Left lung (tissue), 10 donors: Measurements from ENCODE around the gene NOX1. TPM values are rescaled to one million over a fixed set of nuclear protein-coding genes. Genes with fewer than 3 reads are reported as not detected.

ENCODE experiments used
- ATAC-seq: fragments of 200-7000 bp; cut with Tn5 transposase; one replicate; pipeline ENCODE4 v1.9.1; 2020; ENCODE audit warnings: moderate library complexity
- DNase-seq, 4 donors: peaks; one replicate each; pipeline ENCODE4 v3.0.0-alpha.2; 2013 to 2020
- H3K27ac ChIP-seq, 2 donors: fragments of 200-600 bp; sonication (generic) in 1 of 2; one replicate each; pipeline versions ENCODE4 v1.5.0 to v1.8.0; 2020 to 2021
- H3K27me3 ChIP-seq, 2 donors: fragments of 200-600 bp; sonication (generic) in 1 of 2; one replicate each; pipeline versions ENCODE4 v1.5.0 to v1.8.0; 2020 to 2021
- H3K36me3 ChIP-seq, 2 donors: fragments of 200-600 bp; sonication (generic) in 1 of 2; one replicate each; pipeline versions ENCODE4 v1.5.0 to v1.8.0; 2020 to 2021
- H3K4me1 ChIP-seq, 2 donors: fragments of 200-600 bp; one replicate each; pipeline ENCODE4 v1.8.0; 2021
- H3K4me3 ChIP-seq, 2 donors: fragments of 200-600 bp; sonication (generic) in 1 of 2; one replicate each; pipeline versions ENCODE4 v1.5.0 to v1.8.0; 2020 to 2021; ENCODE audit warnings: mild to moderate bottlenecking in 1 of 2
- H3K9me3 ChIP-seq, 2 donors: fragments of 200-600 bp; sonication (generic) in 1 of 2; one replicate each; pipeline versions ENCODE4 v1.5.0 to v1.8.0; 2020 to 2021
- intact Hi-C, 2 donors: fragments of 100-400 bp; cut with DNase I; formaldehyde crosslinking; loops; one replicate each; pipeline versions ENCODE4 v1.11.2 to v1.14.2; 2022
- polyA plus RNA-seq, 6 donors: library from polyadenylated mRNA; unstranded; fragments of 120-200 nt; gene quantifications; one replicate each; pipeline ENCODE4 v1.2.1, GENCODE V29; 2013; ENCODE audit not compliant: insufficient read length in 6 of 6
- total RNA-seq, 2 donors: library from RNA; stranded (reverse); fragmentation: NEBNext Ultra II Directional; extraction: Animal tissue kit (Norgen Biotek cat#: 25700); gene quantifications; one replicate each; pipeline ENCODE4 v1.2.1, GENCODE V29; 2021
- TF ChIP-seq, protein P1 (sequence below), 2 donors: fragments of 200-600 bp; sonication (generic) in 1 of 2; IDR thresholded peaks; one replicate each; pipeline versions ENCODE4 v1.5.0 to v1.8.0; 2021; ENCODE audit warnings: antibody characterized with exemption in 2 of 2
- donor health status: DM: no; HTN: yes; CAD: no.
- donor health status: DM: no; HTN: no; CAD: no.

NOX1 gene
- total and polyA plus RNA-seq, 8 donors, result 0.37 to 1.1 (median 0.73) TPM; not detected in 2

DNA sequence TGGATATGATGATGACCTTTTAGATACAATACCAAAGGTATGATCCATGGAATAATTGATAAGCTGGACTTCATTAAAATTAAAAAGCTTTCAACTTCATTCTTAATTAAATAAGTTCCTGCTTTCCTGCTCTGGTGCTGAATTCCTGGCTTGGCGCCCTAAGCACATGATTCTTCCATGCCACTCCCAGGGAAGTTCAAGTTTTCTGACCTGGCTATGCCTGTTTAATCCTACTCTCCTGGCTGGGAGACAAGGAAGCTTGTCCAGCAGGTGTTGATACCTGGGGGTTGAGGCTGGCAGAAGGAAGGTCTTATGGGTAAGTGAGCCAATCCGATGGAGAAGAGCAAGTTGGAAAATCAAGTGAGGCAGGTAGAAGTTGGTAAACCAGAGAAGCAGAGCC lies 30.3 kb upstream of the NOX1 start:
- intact Hi-C loops, result no loop called here
- ATAC-seq (no peak), DNase-seq (no peak)
- Histone ChIP-seq H3K4me3 (no peak overlapping the region), H3K9me3 (no peaks in the 10 kb centered on the region), H3K27ac (no peak overlapping the region), H3K36me3 (no peaks in the 10 kb centered on the region), H3K4me1 (no peaks in the 10 kb centered on the region), H3K27me3 (no peaks in the 10 kb centered on the region)
- TF ChIP-seq, protein P1, sequence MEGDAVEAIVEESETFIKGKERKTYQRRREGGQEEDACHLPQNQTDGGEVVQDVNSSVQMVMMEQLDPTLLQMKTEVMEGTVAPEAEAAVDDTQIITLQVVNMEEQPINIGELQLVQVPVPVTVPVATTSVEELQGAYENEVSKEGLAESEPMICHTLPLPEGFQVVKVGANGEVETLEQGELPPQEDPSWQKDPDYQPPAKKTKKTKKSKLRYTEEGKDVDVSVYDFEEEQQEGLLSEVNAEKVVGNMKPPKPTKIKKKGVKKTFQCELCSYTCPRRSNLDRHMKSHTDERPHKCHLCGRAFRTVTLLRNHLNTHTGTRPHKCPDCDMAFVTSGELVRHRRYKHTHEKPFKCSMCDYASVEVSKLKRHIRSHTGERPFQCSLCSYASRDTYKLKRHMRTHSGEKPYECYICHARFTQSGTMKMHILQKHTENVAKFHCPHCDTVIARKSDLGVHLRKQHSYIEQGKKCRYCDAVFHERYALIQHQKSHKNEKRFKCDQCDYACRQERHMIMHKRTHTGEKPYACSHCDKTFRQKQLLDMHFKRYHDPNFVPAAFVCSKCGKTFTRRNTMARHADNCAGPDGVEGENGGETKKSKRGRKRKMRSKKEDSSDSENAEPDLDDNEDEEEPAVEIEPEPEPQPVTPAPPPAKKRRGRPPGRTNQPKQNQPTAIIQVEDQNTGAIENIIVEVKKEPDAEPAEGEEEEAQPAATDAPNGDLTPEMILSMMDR (IDR thresholded peaks at IDR 0.05), result no peak

DNA sequence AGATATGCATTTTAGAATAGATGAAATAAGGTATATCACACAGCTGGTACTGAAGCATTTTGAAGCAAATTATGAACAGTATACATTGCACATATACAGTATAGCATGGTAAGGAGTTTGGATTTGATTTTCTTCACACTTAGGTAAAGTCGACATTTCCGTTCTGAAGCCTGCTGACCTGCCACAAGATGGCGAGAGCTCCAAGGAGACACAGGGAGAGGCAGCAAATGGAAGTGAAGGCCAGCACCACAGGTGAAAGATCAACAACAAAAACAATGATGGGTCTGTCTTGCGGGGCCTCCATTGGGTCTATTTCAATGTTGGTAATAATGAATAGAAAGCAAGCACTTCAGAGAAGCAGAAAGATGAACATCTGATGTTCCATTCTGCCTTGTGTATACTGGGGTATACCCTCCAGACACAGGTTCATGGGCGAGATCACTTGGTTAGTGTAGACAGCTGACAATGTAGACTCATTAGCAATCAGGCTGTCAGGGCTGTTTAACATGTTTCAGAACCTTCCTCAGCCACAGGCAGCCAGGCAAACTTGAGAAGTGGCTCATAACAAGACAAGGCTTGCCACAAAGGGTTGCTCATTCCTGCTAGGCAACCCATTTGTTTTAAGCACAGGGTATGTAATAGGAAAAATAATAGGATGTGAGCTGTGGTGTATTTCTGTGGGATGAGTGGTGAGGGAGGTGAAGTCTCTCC lies 21.4 kb upstream of the NOX1 start:
- Histone ChIP-seq H3K9me3 (no peaks in the 10 kb centered on the region), H3K27ac (no peak overlapping the region), H3K4me1 (no peaks in the 10 kb centered on the region), H3K4me3 (no peak overlapping the region), H3K27me3 (no peaks in the 10 kb centered on the region), H3K36me3 (no peaks in the 10 kb centered on the region)
- ATAC-seq (peak; percentile 60), DNase-seq (no peak)
- intact Hi-C loops, result no loop called here
- TF ChIP-seq, protein P1 (IDR thresholded peaks at IDR 0.05), result peak in 1 of 2 donors; percentile 15

DNA sequence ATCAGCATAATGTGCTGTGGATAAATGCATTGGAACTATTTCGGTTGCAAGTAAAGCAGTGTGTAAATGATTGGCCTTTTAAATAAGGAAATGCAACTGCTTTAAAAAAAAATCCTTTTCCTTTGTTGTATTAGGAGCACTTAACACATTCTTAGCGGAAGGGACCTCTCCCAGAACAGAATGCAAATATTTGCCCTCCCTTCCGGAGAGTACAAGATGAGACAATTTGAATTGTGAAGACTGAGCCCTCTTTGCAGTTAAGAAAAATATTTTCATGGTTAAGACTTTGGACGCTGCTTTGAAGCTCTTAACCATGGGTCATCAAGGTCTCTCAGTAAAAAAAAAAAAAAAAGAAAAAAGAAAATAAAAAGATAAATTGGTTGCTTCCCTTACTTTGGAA lies 9.5 kb upstream of the NOX1 start:
- Histone ChIP-seq H3K36me3 (no peaks in the 10 kb centered on the region), H3K27ac (no peak overlapping the region), H3K9me3 (no peaks in the 10 kb centered on the region), H3K27me3 (no peaks in the 10 kb centered on the region), H3K4me3 (no peak overlapping the region), H3K4me1 (no peaks in the 10 kb centered on the region)
- DNase-seq (no peak), ATAC-seq (peak; percentile 74)
- intact Hi-C loops, result no loop called here
- TF ChIP-seq, protein P1 (IDR thresholded peaks at IDR 0.05), result no peak

DNA sequence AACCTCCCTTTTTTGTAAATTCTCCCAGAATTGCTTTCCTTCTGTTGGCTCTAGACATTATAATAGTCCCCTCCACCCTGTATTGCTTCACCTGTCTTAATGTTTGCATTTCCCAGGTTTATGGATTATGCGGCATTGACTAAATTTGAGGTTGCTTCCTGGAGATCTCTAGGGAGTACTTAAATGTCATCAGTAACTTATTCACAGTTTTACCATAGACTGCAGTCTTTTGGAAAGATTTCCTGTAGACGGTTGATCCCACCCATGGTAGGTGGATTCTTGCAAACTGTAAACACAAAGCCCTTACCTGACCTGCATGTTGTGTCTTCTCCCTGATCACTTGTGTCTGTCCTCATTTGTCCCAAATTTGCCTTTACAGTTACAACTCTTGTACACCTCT lies 6.2 kb upstream of the NOX1 start:
- no peak overlapping the region for H3K4me3 ChIP-seq
- no peaks in the 10 kb centered on the region for H3K9me3 ChIP-seq
- intact Hi-C loops, result no loop called here
- H3K27ac ChIP-seq, result no peak overlapping the region
- DNase-seq, result no peak
- H3K4me1 ChIP-seq, result no peaks in the 10 kb centered on the region
- no peak for ATAC-seq
- no peaks in the 10 kb centered on the region for H3K27me3 ChIP-seq
- TF ChIP-seq, protein P1 (IDR thresholded peaks at IDR 0.05), result no peak
- H3K36me3 ChIP-seq, result no peaks in the 10 kb centered on the region

DNA sequence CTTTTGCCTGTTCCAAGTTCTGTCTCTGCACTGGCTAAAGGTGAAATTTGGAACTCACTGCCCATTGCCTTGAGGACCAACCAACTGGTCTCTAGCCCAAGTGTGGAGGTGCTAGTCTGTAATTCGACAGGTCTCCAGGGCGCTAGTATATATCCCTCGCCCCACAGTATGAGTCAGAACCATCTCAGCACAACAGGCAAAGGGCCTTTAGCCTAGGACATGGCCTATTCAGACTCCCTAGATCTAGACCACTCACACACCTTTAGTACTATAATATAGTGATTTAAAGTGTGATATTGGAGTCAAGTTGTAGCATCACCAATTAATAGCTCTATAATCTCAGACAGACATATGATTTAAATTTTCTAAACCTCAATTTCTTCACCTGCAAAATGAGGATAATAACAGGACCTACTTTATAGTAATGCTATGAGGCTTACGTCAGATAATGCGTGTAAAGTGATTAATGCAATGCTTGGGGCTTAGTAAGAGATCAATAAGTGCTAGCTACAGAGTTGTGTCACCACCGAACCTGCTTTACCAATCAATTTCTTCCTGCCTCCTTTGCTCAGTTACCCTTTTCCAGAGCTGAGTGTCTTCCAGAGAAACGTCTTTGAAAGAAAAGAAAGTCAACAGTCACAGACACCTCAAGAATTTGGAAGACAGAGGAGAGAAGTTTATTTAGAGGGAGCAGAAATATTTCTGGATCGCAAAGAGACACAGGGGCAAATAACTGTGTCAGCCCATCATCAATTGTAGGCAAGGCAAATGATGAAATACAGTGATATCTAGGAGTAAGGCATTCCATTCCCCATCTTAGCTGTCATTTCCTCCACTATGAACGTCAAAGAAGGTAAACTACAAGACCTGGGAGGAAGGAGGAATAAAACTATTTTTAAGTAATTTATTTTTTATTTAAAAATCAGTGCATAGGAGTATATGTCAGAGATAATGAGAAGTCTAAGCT lies 2.3 kb downstream of the NOX1 start:
- DNase-seq (no peak), ATAC-seq (no peak)
- intact Hi-C loops, result no loop called here
- H3K9me3 ChIP-seq, result no peaks in the 10 kb centered on the region
- H3K4me3 ChIP-seq, result no peak overlapping the region
- no peaks in the 10 kb centered on the region for H3K27me3 ChIP-seq
- no peaks in the 10 kb centered on the region for H3K4me1 ChIP-seq
- TF ChIP-seq, protein P1 (IDR thresholded peaks at IDR 0.05), result no peak
- no peaks in the 10 kb centered on the region for H3K36me3 ChIP-seq
- H3K27ac ChIP-seq, result no peak overlapping the region
